ENCODE measurements around the gene SENP1.

The SENP1 gene

DNA sequence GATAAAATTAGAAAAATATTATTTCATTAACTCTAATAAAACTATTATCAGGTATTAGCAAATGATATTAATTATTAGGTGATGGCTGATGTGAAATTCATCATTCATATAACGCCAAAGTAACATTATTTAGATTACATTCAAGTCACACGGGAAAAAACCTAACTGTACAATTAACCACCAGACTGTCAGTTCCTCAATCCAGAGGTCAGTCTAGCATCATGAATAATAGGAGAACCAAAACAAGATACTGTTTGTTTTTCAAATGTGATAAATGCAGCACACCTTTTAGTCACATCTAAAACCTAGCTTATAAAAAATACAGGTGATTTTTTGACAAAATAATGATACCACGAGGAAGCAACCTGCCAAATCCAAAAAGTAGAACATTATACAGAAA is 19.6 kb downstream of the SENP1 start:
- peaks cover 6% of the 10 kb centered on the region; the same call in 1 of the 2 replicates for H3K4me1 ChIP-seq
- no peak for TF ChIP-seq Cebpa-rat (IDR thresholded peaks at IDR 0.05)
- H3K27ac ChIP-seq, result no peak overlapping the region
- H3K27me3 ChIP-seq, result no peaks in the 10 kb centered on the region
- no peaks in the 10 kb centered on the region for H3K9me3 ChIP-seq
- no peak overlapping the region for H3K4me2 ChIP-seq
- H4K20me1 ChIP-seq, result no peaks in the 10 kb centered on the region
- no peak overlapping the region for H3K9ac ChIP-seq
- H3K4me3 ChIP-seq, result no peak overlapping the region
- peaks cover 86% of the 10 kb centered on the region for H3K36me3 ChIP-seq

DNA sequence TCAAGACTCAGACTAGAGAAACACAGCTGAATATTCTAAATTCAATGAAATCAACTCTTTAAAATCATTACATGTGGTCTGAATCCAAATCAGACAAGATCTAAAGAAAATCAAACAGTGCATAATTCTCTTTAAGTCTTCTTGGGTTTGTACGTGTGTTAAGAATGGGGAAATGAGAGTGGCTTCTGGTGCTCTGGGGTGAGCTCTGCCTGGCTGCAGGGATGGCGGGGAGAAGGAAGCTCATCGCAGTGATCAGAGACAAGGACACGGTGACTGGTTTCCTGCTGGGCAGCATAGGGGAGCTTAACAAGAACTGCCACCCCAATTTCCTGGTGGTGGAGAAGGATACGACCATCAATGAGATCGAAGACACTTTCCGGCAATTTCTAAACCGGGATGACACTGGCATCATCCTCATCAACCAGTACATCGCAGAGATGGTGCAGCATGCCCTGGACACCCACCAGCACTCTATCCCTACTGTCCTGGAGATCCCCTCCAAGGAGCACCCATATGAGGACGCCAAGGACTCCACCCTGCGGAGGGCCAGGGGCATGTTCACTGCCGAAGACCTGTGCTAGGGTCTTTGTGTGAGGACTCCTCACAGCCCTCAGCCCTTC is 20.9 kb downstream of the SENP1 start:
- Histone ChIP-seq H3K27me3 (no peaks in the 10 kb centered on the region), H3K4me2 (no peak overlapping the region), H3K4me3 (no peak overlapping the region), H3K36me3 (peaks cover 86% of the 10 kb centered on the region), H3K4me1 (peaks cover 6% of the 10 kb centered on the region; the same call in 1 of the 2 replicates), H4K20me1 (no peaks in the 10 kb centered on the region), H3K9me3 (no peaks in the 10 kb centered on the region), H3K27ac (no peak overlapping the region), H3K9ac (0 out of 2 replicates have a peak overlapping the region, but pooled peaks have one; percentile 22)
- TF ChIP-seq Cebpa-rat (IDR thresholded peaks at IDR 0.05), result no peak

DNA sequence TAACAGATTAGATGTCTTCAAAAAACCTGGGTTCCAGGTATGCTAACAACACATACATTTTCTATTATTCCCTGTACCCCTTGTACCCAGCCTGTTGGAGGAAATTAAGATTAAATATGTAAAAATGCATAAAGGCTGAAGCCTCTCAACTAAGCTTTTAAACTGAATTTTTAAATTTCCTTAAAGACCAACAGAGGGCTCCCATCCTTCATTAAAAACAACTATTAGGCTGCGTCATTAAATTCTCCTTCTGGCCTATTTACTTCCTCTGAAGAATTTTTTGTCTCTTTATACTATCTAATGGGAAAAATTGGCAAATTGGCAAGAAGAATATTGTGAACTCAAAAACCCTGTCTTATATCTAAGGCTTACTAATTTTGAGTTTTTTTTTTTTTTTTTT is 21.8 kb downstream of the SENP1 start:
- H3K27me3 ChIP-seq, result no peaks in the 10 kb centered on the region
- H3K4me1 ChIP-seq, result peaks cover 6% of the 10 kb centered on the region; the same call in 1 of the 2 replicates
- H4K20me1 ChIP-seq, result no peaks in the 10 kb centered on the region
- peaks cover 86% of the 10 kb centered on the region for H3K36me3 ChIP-seq
- no peak overlapping the region for H3K9ac ChIP-seq
- H3K4me3 ChIP-seq, result no peak overlapping the region
- H3K4me2 ChIP-seq, result no peak overlapping the region
- no peaks in the 10 kb centered on the region for H3K9me3 ChIP-seq
- no peak for TF ChIP-seq Cebpa-rat (IDR thresholded peaks at IDR 0.05)
- H3K27ac ChIP-seq, result no peak overlapping the region

DNA sequence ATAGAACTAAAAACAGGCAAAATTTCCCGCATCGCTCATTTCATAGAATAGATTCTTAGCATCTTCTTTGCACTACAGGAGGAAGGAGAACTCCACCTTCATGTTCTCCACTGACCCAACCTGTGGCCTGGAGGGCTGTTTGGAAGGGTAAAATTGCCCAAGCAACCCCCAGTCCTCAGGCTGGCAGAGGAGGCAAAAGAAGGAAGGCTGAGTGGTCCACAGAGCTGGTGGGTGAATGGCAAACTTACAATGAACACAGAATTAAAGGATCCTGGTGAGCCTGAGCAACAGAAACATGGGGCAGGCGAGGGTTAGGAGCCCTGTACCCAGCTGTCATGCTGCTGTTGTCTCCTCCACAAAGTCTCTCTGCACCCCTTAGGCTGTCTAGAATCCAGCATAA is 25.1 kb downstream of the SENP1 start:
- Histone ChIP-seq H3K9me3 (peaks cover 5% of the 10 kb centered on the region; the same call in 1 of the 2 replicates), H4K20me1 (no peaks in the 10 kb centered on the region), H3K4me3 (no peak overlapping the region), H3K4me1 (peaks cover 6% of the 10 kb centered on the region; the same call in 1 of the 2 replicates), H3K4me2 (no peak overlapping the region), H3K36me3 (peaks cover 79% of the 10 kb centered on the region), H3K27me3 (no peaks in the 10 kb centered on the region), H3K27ac (no peak overlapping the region), H3K9ac (no peak overlapping the region)
- no peak for TF ChIP-seq Cebpa-rat (IDR thresholded peaks at IDR 0.05)

DNA sequence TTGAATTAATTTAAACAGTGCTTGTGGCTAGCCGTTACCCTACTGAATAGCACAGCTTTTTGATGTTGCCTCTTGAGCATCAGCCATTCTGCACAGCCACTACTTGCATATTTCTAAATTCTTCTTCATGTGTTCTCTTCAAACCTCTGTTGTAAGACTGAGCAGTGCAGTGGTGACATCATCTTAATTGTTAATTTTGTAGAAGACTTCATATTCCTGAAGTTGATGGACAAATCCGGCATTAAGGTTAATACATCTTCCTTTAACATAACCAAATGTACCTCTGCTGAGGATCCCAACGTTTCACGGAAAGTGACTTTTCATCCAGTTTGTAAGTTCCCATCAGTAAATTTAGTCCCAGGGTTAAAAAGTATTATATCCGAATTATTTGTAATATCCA is 25.6 kb downstream of the SENP1 start:
- Histone ChIP-seq H3K4me1 (peaks cover 6% of the 10 kb centered on the region; the same call in 1 of the 2 replicates), H3K9me3 (peaks cover 5% of the 10 kb centered on the region; the same call in 1 of the 2 replicates), H3K27me3 (no peaks in the 10 kb centered on the region), H3K36me3 (peaks cover 77% of the 10 kb centered on the region), H3K27ac (no peak overlapping the region), H4K20me1 (no peaks in the 10 kb centered on the region), H3K9ac (no peak overlapping the region), H3K4me3 (no peak overlapping the region), H3K4me2 (no peak overlapping the region)
- no peak for TF ChIP-seq Cebpa-rat (IDR thresholded peaks at IDR 0.05)

DNA sequence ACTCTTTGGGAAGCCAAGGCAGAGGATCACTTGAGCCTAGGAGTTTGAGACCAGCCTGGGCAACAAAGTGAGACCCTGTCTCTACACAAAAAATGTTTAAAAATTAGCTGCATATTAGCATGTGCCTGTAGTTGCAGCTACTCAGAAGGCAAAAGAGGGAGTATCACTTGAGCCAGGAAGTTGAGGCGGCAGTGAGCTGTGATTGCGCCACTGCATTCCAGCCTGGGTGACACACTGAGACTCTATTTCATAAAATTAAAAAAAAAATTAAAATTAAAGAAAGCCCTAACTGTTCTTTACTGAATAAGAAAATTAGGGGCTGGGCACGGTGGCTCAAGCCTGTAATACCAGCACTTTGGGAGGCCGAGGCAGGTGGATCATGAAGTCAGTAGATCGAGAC is 27.0 kb downstream of the SENP1 start:
- no peaks in the 10 kb centered on the region for H3K27me3 ChIP-seq
- H3K4me3 ChIP-seq, result no peak overlapping the region
- no peak overlapping the region for H3K9ac ChIP-seq
- TF ChIP-seq Cebpa-rat (IDR thresholded peaks at IDR 0.05), result no peak
- H3K4me1 ChIP-seq, result no peaks in the 10 kb centered on the region
- H4K20me1 ChIP-seq, result no peaks in the 10 kb centered on the region
- H3K4me2 ChIP-seq, result no peak overlapping the region
- H3K27ac ChIP-seq, result no peak overlapping the region
- H3K9me3 ChIP-seq, result peaks cover 5% of the 10 kb centered on the region; the same call in 1 of the 2 replicates
- H3K36me3 ChIP-seq, result peaks cover 79% of the 10 kb centered on the region

DNA sequence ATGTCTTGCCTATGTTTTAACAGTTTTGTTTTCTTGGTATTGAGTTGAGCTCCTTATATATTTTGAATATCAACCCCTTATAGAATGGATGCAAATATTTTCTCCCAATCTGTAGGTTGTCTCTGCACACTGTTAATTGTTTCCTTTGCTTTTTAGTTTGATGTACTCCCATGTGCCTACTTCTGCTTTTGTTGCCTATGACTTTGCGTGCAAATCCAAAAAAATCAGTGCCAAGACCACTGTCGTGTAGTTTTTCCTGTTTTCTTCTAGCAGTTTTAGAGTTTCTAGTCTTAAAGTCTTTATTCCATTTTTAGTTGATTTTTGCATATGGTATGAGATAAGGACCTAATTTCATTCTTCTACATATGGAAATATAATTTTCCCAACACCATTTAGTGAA is 28.8 kb downstream of the SENP1 start:
- no peak for TF ChIP-seq Cebpa-rat (IDR thresholded peaks at IDR 0.05)
- no peaks in the 10 kb centered on the region for H4K20me1 ChIP-seq
- no peaks in the 10 kb centered on the region for H3K27me3 ChIP-seq
- peaks cover 82% of the 10 kb centered on the region for H3K36me3 ChIP-seq
- H3K9me3 ChIP-seq, result peaks cover 5% of the 10 kb centered on the region; the same call in 1 of the 2 replicates
- no peaks in the 10 kb centered on the region for H3K4me1 ChIP-seq
- no peak overlapping the region for H3K4me3 ChIP-seq
- no peak overlapping the region for H3K27ac ChIP-seq
- H3K9ac ChIP-seq, result no peak overlapping the region
- H3K4me2 ChIP-seq, result no peak overlapping the region

DNA sequence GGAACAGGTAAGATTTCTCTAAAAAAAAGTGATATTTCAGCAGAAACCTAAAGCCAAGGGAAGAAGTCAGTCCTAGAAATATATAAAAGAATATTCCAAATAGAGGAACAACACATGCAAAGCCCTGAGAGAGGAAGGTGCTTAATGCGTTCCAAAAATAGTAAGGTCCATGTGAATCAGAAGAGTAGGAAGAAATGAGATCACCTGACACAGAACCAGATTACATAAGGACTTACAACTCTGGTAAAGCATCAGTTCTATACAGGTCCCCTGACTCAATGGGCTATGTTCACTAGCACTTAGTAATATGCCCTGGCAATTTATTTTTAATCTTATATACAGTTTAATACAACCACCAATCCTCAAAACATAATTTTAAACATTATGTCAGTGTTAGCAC is 30.0 kb downstream of the SENP1 start:
- H3K4me2 ChIP-seq, result no peak overlapping the region
- H3K27me3 ChIP-seq, result no peaks in the 10 kb centered on the region
- no peak for TF ChIP-seq Cebpa-rat (IDR thresholded peaks at IDR 0.05)

DNA sequence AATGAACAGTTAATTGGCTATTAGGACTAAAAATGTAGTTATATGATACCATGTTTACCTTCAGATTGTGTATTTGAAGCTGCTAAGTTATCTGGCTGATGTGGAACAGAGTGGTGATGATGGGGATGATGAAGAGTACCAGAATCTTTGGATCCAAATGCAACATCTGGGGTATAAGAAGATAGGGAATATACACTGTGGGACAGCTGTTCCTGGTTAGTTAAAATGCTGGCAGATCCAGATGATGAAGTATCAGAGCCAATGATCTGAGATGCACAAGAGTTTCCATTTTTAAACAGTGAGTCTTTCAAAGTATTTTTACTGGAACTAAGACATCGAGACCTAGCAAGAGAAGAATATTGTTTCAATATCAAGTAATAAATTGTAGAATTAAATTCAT is 31.6 kb downstream of the SENP1 start:
- Histone ChIP-seq H3K9me3 (peaks cover 5% of the 10 kb centered on the region; the same call in 1 of the 2 replicates), H3K36me3 (peaks cover 88% of the 10 kb centered on the region), H3K27ac (no peak overlapping the region), H3K4me3 (no peak overlapping the region), H3K4me2 (no peak overlapping the region), H3K27me3 (no peaks in the 10 kb centered on the region), H3K9ac (no peak overlapping the region), H4K20me1 (no peaks in the 10 kb centered on the region), H3K4me1 (no peaks in the 10 kb centered on the region)
- TF ChIP-seq Cebpa-rat (IDR thresholded peaks at IDR 0.05), result no peak

More for the DNA sequence above, 30.0 kb downstream of the SENP1 start:
- H4K20me1 ChIP-seq, result no peaks in the 10 kb centered on the region
- peaks cover 5% of the 10 kb centered on the region; the same call in 1 of the 2 replicates for H3K9me3 ChIP-seq
- H3K36me3 ChIP-seq, result peaks cover 82% of the 10 kb centered on the region
- H3K27ac ChIP-seq, result no peak overlapping the region
- H3K4me3 ChIP-seq, result no peak overlapping the region
- no peak overlapping the region for H3K9ac ChIP-seq
- H3K4me1 ChIP-seq, result no peaks in the 10 kb centered on the region

DNA sequence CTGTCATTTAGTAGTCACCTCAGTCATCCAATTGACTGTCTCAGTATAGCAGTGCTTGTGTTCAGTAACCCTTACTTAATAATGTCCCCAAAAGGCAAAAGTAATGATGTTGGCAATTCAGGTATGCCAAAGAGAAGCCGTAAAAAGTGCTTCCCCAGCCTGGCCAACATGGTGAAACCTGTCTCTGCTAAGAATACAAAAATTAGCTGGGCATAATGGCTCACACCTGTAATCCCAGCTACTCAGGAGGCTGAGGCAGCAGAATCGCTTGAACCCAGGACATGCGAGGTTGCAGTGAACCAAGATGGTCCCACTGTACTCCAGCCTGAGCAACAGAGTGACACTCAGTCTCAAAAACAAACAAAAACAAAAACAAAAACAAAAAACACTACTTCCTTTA is 33.6 kb downstream of the SENP1 start:
- no peak for TF ChIP-seq Cebpa-rat (IDR thresholded peaks at IDR 0.05)

More for the DNA sequence above, 33.6 kb downstream of the SENP1 start:
- no peaks in the 10 kb centered on the region for H3K9me3 ChIP-seq
- H3K36me3 ChIP-seq, result peaks cover 91% of the 10 kb centered on the region
- no peaks in the 10 kb centered on the region for H3K27me3 ChIP-seq
- H4K20me1 ChIP-seq, result no peaks in the 10 kb centered on the region
- no peaks in the 10 kb centered on the region for H3K4me1 ChIP-seq
- H3K4me3 ChIP-seq, result no peak overlapping the region
- H3K4me2 ChIP-seq, result no peak overlapping the region
- H3K9ac ChIP-seq, result no peak overlapping the region
- H3K27ac ChIP-seq, result no peak overlapping the region

Data from BLaER1 (cell line).